ENCODE measurements around the gene DUSP2.
A peak's percentile ranks its signal among the peaks of the same experiment; 100 is the strongest.

The DUSP2 gene

DNA sequence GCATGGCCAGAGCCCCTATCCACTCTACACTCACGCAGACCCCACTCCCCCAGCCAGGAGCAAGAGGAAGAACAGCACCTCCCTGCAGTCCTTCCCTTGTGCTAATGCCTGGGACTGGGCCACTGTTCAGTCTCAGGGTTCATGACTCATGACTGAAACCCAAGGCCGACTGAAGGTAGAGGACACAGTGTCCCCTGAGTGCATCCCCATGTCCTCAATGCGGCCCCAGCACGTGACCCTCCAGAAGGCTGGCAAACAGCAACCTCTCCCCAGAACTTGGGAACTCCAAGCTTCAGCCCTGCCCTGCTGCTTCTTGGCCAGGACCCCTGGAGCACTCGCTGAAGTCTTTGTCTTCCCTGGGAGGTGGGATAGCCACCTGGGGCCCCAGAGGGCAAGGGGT, 22.8 kb downstream of the DUSP2 start:
- no peak overlapping the region for H3K4me3 ChIP-seq (ENCODE audit: low read length)
- H3K27me3 ChIP-seq (ENCODE audit: insufficient read depth, low read length): peaks cover 45% of the 10 kb centered on the region
- H3K9ac ChIP-seq (ENCODE audit: low read depth, low read length): no peak overlapping the region
- no peaks in the 10 kb centered on the region for H3K4me1 ChIP-seq (ENCODE audit: insufficient read depth, low read length)
- H3K9me3 ChIP-seq (ENCODE audit: insufficient read depth, low read depth, low read length): no peaks in the 10 kb centered on the region
- H3K36me3 ChIP-seq (ENCODE audit: insufficient read depth, low read depth, low read length): no peaks in the 10 kb centered on the region
- H3K27ac ChIP-seq (ENCODE audit: low read length): no peak overlapping the region

DNA sequence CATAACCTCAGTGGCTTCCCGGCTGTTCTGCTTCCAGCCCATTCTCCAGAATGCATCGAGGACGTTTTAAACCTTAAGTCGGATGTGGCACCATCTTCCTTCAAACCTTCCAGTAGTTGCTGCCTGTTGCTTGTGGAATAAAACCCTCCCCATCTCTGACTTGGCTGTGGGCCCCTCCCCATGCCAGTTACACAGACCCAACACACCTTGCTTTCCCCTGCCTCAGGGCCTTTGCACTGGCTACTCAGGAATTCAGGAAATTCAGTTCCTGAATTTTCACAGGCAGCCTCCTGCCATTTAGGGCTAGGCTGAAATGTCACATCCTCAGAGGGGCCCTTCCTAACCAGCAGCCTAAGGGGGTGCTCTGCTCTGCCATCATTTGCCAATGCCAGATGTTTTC, 23.8 kb downstream of the DUSP2 start:
- H3K4me1 ChIP-seq (ENCODE audit: insufficient read depth, low read length): no peaks in the 10 kb centered on the region
- no peak overlapping the region for H3K9ac ChIP-seq (ENCODE audit: low read depth, low read length)
- peaks cover 49% of the 10 kb centered on the region for H3K27me3 ChIP-seq (ENCODE audit: insufficient read depth, low read length)
- H3K9me3 ChIP-seq (ENCODE audit: insufficient read depth, low read depth, low read length): no peaks in the 10 kb centered on the region
- H3K36me3 ChIP-seq (ENCODE audit: insufficient read depth, low read depth, low read length): no peaks in the 10 kb centered on the region
- H3K27ac ChIP-seq (ENCODE audit: low read length): no peak overlapping the region
- no peak overlapping the region for H3K4me3 ChIP-seq (ENCODE audit: low read length)

GRCh38 chr2:96120991-96121390, 24.2 kb downstream of the DUSP2 start:
- no peak overlapping the region for H3K27ac ChIP-seq (ENCODE audit: low read length)
- no peaks in the 10 kb centered on the region for H3K9me3 ChIP-seq (ENCODE audit: insufficient read depth, low read depth, low read length)
- H3K4me1 ChIP-seq (ENCODE audit: insufficient read depth, low read length): no peaks in the 10 kb centered on the region
- peaks cover 52% of the 10 kb centered on the region for H3K27me3 ChIP-seq (ENCODE audit: insufficient read depth, low read length)
- no peak overlapping the region for H3K9ac ChIP-seq (ENCODE audit: low read depth, low read length)
- H3K36me3 ChIP-seq (ENCODE audit: insufficient read depth, low read depth, low read length): no peaks in the 10 kb centered on the region
- H3K4me3 ChIP-seq (ENCODE audit: low read length): no peak overlapping the region

DNA sequence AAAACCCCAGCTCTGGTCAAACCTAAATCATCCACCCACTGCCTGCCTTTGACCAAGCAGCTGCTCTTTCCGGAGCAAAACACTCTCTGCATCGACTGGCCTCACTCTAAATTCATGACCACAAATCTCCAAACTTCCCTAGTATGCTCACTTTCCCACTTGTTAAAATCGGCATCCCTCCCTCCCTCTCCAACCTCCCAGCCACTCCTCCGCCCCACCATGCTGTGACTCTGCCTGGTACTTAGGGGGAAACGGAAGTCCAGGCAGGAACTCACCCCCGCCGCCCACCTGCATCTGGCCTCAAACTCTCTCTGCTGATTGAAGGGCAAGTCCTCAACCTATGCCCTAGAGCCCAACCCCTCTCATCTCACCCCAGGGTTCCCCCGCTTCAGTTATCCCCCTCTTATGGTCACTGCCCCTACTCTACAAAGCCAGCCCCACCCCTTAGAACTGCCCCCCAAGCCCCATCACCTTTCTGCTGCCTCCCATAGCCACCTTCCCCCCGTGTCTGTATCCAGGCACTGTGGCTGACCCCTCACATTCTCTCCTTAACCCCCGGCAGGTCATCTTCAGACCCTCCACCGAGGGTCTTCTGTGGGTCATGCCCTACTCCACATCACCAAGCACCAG, 25.0 kb downstream of the DUSP2 start:
- Histone ChIP-seq H3K27ac (ENCODE audit: low read length) (no peak overlapping the region), H3K9ac (ENCODE audit: low read depth, low read length) (no peak overlapping the region), H3K9me3 (ENCODE audit: insufficient read depth, low read depth, low read length) (no peaks in the 10 kb centered on the region), H3K4me3 (ENCODE audit: low read length) (no peak overlapping the region), H3K36me3 (ENCODE audit: insufficient read depth, low read depth, low read length) (no peaks in the 10 kb centered on the region), H3K27me3 (ENCODE audit: insufficient read depth, low read length) (peaks cover 60% of the 10 kb centered on the region), H3K4me1 (ENCODE audit: insufficient read depth, low read length) (no peaks in the 10 kb centered on the region)

DNA sequence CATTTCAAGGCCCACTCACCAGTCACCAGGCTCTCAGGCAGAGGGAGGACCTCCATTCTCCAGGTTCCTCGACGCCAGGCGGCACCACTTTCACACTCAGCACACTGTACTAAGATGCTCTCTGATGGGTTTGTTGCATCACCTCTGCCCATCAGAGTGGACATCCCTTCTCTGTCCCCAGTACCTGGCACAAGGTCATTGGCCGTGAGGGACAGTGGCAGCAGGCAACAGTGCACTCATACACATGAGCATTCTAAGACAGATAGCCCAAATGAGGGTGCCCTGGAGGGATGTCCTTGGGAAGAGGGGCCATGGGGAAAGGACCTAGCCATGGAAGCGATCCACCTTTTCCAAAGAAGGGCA, 25.9 kb downstream of the DUSP2 start:
- Histone ChIP-seq H3K9ac (ENCODE audit: low read depth, low read length) (no peak overlapping the region), H3K27me3 (ENCODE audit: insufficient read depth, low read length) (peaks cover 68% of the 10 kb centered on the region), H3K27ac (ENCODE audit: low read length) (no peak overlapping the region), H3K4me1 (ENCODE audit: insufficient read depth, low read length) (no peaks in the 10 kb centered on the region), H3K9me3 (ENCODE audit: insufficient read depth, low read depth, low read length) (no peaks in the 10 kb centered on the region), H3K36me3 (ENCODE audit: insufficient read depth, low read depth, low read length) (no peaks in the 10 kb centered on the region), H3K4me3 (ENCODE audit: low read length) (no peak overlapping the region)

- Histone ChIP-seq H3K4me1 (ENCODE audit: insufficient read depth, low read length) (no peaks in the 10 kb centered on the region), H3K9me3 (ENCODE audit: insufficient read depth, low read depth, low read length) (no peaks in the 10 kb centered on the region), H3K27ac (ENCODE audit: low read length) (no peak overlapping the region), H3K36me3 (ENCODE audit: insufficient read depth, low read depth, low read length) (no peaks in the 10 kb centered on the region), H3K27me3 (ENCODE audit: insufficient read depth, low read length) (peaks cover 69% of the 10 kb centered on the region), H3K9ac (ENCODE audit: low read depth, low read length) (no peak overlapping the region), H3K4me3 (ENCODE audit: low read length) (no peak overlapping the region)
Observed at GRCh38 chr2:96118698-96119388, 26.4 kb downstream of the DUSP2 start.

- Histone ChIP-seq H3K4me3 (ENCODE audit: low read length) (peak overlapping the region; percentile 66; the same call in 1 of the 2 replicates), H3K27ac (ENCODE audit: low read length) (no peak overlapping the region), H3K4me1 (ENCODE audit: insufficient read depth, low read length) (no peaks in the 10 kb centered on the region), H3K36me3 (ENCODE audit: insufficient read depth, low read depth, low read length) (no peaks in the 10 kb centered on the region), H3K9me3 (ENCODE audit: insufficient read depth, low read depth, low read length) (no peaks in the 10 kb centered on the region), H3K9ac (ENCODE audit: low read depth, low read length) (no peak overlapping the region), H3K27me3 (ENCODE audit: insufficient read depth, low read length) (peaks cover 69% of the 10 kb centered on the region)
Observed at GRCh38 chr2:96117701-96118588, 27.3 kb downstream of the DUSP2 start.

DNA sequence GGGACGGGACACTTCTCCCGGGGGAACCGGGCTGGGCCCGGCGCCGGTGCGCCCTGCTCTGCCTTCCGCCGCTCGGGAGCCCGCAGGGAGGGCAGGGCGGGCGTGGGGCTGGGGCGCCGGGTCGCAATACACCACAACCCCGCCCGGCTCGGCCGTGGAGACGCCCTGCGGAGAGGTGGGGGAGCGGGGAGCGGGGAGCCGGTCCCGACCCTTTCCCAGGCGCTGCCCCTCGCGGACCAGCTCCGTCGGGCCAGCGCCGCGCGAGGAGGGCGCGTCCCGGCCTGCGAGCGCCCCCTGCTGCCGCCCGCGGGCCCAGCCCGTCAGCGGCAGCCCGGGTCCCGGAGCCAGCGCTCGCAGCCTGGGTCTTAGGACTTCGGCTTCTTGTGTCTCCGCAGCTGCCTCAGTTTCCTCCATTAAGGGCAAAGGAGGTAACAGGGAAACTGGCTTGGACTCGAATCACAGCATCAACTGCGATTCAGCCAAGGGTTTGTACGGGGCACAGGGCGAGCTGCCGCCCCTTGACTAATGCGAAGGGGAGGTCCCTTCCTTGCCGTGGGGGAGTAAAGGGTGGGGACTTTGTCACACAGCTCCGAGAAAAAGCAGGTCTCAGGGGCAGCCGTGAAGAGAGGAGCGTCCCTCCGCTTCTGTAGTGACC, 28.2 kb downstream of the DUSP2 start:
- Histone ChIP-seq H3K27me3 (ENCODE audit: insufficient read depth, low read length) (peaks cover 69% of the 10 kb centered on the region), H3K36me3 (ENCODE audit: insufficient read depth, low read depth, low read length) (no peaks in the 10 kb centered on the region), H3K27ac (ENCODE audit: low read length) (no peak overlapping the region), H3K9ac (ENCODE audit: low read depth, low read length) (0 out of 2 replicates have a peak overlapping the region, but pooled peaks have one; percentile 34), H3K9me3 (ENCODE audit: insufficient read depth, low read depth, low read length) (no peaks in the 10 kb centered on the region), H3K4me1 (ENCODE audit: insufficient read depth, low read length) (no peaks in the 10 kb centered on the region), H3K4me3 (ENCODE audit: low read length) (peak overlapping the region; percentile 66)

- peak within 1 kb of the TSS; percentile 66 for H3K4me3 ChIP-seq (ENCODE audit: low read length)
- H3K27me3 ChIP-seq (ENCODE audit: insufficient read depth, low read length): peaks cover 64% of the 10 kb centered on the region
- no peaks in the 10 kb centered on the region for H3K9me3 ChIP-seq (ENCODE audit: insufficient read depth, low read depth, low read length)
- no peak within 1 kb of the TSS for H3K27ac ChIP-seq (ENCODE audit: low read length)
- no peaks in the 10 kb centered on the region for H3K36me3 ChIP-seq (ENCODE audit: insufficient read depth, low read depth, low read length)
- 0 out of 2 replicates have a peak within 1 kb of the TSS, but pooled peaks have one; percentile 34 for H3K9ac ChIP-seq (ENCODE audit: low read depth, low read length)
- H3K4me1 ChIP-seq (ENCODE audit: insufficient read depth, low read length): no peaks in the 10 kb centered on the region
Observed at GRCh38 chr2:96116424-96116878, 28.8 kb downstream of the DUSP2 start, which contains the start of gene ADRA2B. TSS of gene ADRA2B (minus strand) at chr2:96116571. CDS start at chr2:96116149, 422 bp downstream.

- peaks cover 58% of the 10 kb centered on the region for H3K27me3 ChIP-seq (ENCODE audit: insufficient read depth, low read length)
- no peak overlapping the region for H3K9ac ChIP-seq (ENCODE audit: low read depth, low read length)
- no peaks in the 10 kb centered on the region for H3K9me3 ChIP-seq (ENCODE audit: insufficient read depth, low read depth, low read length)
- H3K4me3 ChIP-seq (ENCODE audit: low read length): peak overlapping the region; percentile 66
- no peaks in the 10 kb centered on the region for H3K36me3 ChIP-seq (ENCODE audit: insufficient read depth, low read depth, low read length)
- H3K4me1 ChIP-seq (ENCODE audit: insufficient read depth, low read length): no peaks in the 10 kb centered on the region
- no peak overlapping the region for H3K27ac ChIP-seq (ENCODE audit: low read length)
Observed at GRCh38 chr2:96115631-96116423, 29.4 kb downstream of the DUSP2 start.

All from iPS-20b (cell line).